ENCODE results near the gene GOT2.
"Not testable (repeated sequence)": the region's sequence is repeated elsewhere in the genome, so short reads cannot be mapped to it uniquely, and the experiment has no call there.

Gene GOT2

GRCh38 chr16:58733671-58734458 lies at the start of gene GOT2:
Gene GOT2, minus strand, starts transcription at chr16:58734316. Its CDS starts 88 bp downstream, at chr16:58734228.
- DNase-seq (ENCODE audit: low read depth) = peak; percentile 83

- not testable (repeated sequence) for DNase-seq (ENCODE audit: low read depth)
These were observed 45.2 kb upstream of the GOT2 start for GRCh38 chr16:58779291-58779690.

- no peak for DNase-seq (ENCODE audit: low read depth)
These were observed 39.8 kb upstream of the GOT2 start for GRCh38 chr16:58773870-58774269.

- DNase-seq (ENCODE audit: low read depth) = no peak
These were observed 34.0 kb upstream of the GOT2 start for GRCh38 chr16:58768145-58768544.

- DNase-seq (ENCODE audit: low read depth) = no peak
These were observed 33.5 kb upstream of the GOT2 start for GRCh38 chr16:58767581-58767980.

GRCh38 chr16:58756650-58757332 lies 22.7 kb upstream of the GOT2 start:
- no peak for DNase-seq (ENCODE audit: low read depth)

- DNase-seq (ENCODE audit: low read depth) = peak; percentile 63
These were observed 22.0 kb upstream of the GOT2 start for GRCh38 chr16:58755989-58756649.

GRCh38 chr16:58753711-58754134 lies 19.6 kb upstream of the GOT2 start:
- DNase-seq (ENCODE audit: low read depth) = no peak

GRCh38 chr16:58744497-58744896 lies 10.4 kb upstream of the GOT2 start:
- DNase-seq (ENCODE audit: low read depth) = no peak

GRCh38 chr16:58741976-58742375 lies 7.9 kb upstream of the GOT2 start:
- no peak for DNase-seq (ENCODE audit: low read depth)

- DNase-seq (ENCODE audit: low read depth) = no peak
These were observed 7.0 kb upstream of the GOT2 start for GRCh38 chr16:58741166-58741565.

GRCh38 chr16:58738672-58739296 lies 4.7 kb upstream of the GOT2 start:
- no peak for DNase-seq (ENCODE audit: low read depth)

GRCh38 chr16:58736341-58736740 lies 2.2 kb upstream of the GOT2 start:
- not testable (repeated sequence) for DNase-seq (ENCODE audit: low read depth)

- DNase-seq (ENCODE audit: low read depth) = no peak
These were observed 307 bp upstream of the GOT2 start for GRCh38 chr16:58734459-58734787.

- no peak for DNase-seq (ENCODE audit: low read depth)
These were observed 857 bp downstream of the GOT2 start for GRCh38 chr16:58733248-58733670.

GRCh38 chr16:58732545-58733247 lies 1.4 kb downstream of the GOT2 start:
- DNase-seq (ENCODE audit: low read depth) = no peak

GRCh38 chr16:58730724-58731370 lies 3.3 kb downstream of the GOT2 start:
- no peak for DNase-seq (ENCODE audit: low read depth)

- no peak for DNase-seq (ENCODE audit: low read depth)
These were observed 6.1 kb downstream of the GOT2 start for GRCh38 chr16:58727796-58728568.

GRCh38 chr16:58727028-58727781 lies 6.9 kb downstream of the GOT2 start:
- DNase-seq (ENCODE audit: low read depth) = no peak

GRCh38 chr16:58723109-58723508 lies 11.0 kb downstream of the GOT2 start:
- DNase-seq (ENCODE audit: low read depth) = no peak

Measured in activated T-cell treated with anti-CD3 and anti-CD28 coated beads for 48 hours (primary cell).